GM23248 (cell line): ENCODE results near the gene USP24. TPM values are rescaled to one million over a fixed set of nuclear protein-coding genes. Genes with fewer than 3 reads are reported as not detected.

ENCODE experiments used
- DNase-seq: peaks from one replicate; pipeline ENCODE4 v3.0.0-alpha.2; 2015
- H2AFZ ChIP-seq: fragments of 200-600 bp; sonication (generic); 2 replicates; pipeline ENCODE4 v1.6.1; 2016; ENCODE audit warnings: antibody characterized with exemption
- H3F3A ChIP-seq: fragments of 200-600 bp; sonication (generic); 2 replicates; pipeline ENCODE4 v1.6.1; 2016; ENCODE audit warnings: mild to moderate bottlenecking, antibody characterized with exemption, mixed run types; ENCODE audit not compliant: insufficient read depth
- H3K27ac ChIP-seq: fragments of 200-600 bp; sonication (generic); 2 replicates; pipeline ENCODE4 v1.5.1; 2016; ENCODE audit warnings: mild to moderate bottlenecking
- H3K27me3 ChIP-seq: fragments of 200-600 bp; sonication (generic); replicated peaks from 2 replicates; pipeline ENCODE4 v1.6.1; 2016; ENCODE audit warnings: mild to moderate bottlenecking; ENCODE audit not compliant: insufficient read depth
- H3K36me3 ChIP-seq: fragments of 200-600 bp; sonication (generic); 2 replicates; pipeline ENCODE4 v1.6.1; 2016; ENCODE audit warnings: low read depth, mild to moderate bottlenecking
- H3K4me1 ChIP-seq: fragments of 200-600 bp; sonication (generic); 2 replicates; pipeline ENCODE4 v1.6.1; 2016; ENCODE audit warnings: mild to moderate bottlenecking; ENCODE audit not compliant: insufficient read depth
- H3K4me2 ChIP-seq: fragments of 200-600 bp; sonication (generic); one replicate; pipeline ENCODE4 v1.6.1; 2016; ENCODE audit warnings: mild to moderate bottlenecking; ENCODE audit not compliant: unreplicated experiment
- H3K4me3 ChIP-seq: fragments of 200-600 bp; sonication (generic); 2 replicates; pipeline ENCODE4 v1.5.1; 2016; ENCODE audit warnings: mild to moderate bottlenecking
- H3K79me2 ChIP-seq: fragments of 200-600 bp; sonication (generic); 2 replicates; pipeline ENCODE4 v1.6.1; 2016; ENCODE audit warnings: mild to moderate bottlenecking; ENCODE audit not compliant: insufficient read depth
- H3K9ac ChIP-seq: fragments of 200-600 bp; sonication (generic); 2 replicates; pipeline ENCODE4 v1.6.1; 2016; ENCODE audit warnings: mild to moderate bottlenecking
- H3K9me2 ChIP-seq: fragments of 200-600 bp; sonication (generic); 2 replicates; pipeline ENCODE4 v1.6.1; 2016; ENCODE audit warnings: mixed run types, mild to moderate bottlenecking, moderate library complexity; ENCODE audit not compliant: insufficient read depth
- H3K9me3 ChIP-seq: fragments of 200-600 bp; sonication (generic); one replicate; pipeline ENCODE4 v1.6.1; 2017; ENCODE audit warnings: low read depth
- H4K20me1 ChIP-seq: fragments of 200-600 bp; sonication (generic); 2 replicates; pipeline ENCODE4 v1.6.0; 2016; ENCODE audit not compliant: insufficient read depth
- EZH2 ChIP-seq: fragments of 200-600 bp; sonication (generic); IDR thresholded peaks from 2 replicates; pipeline ENCODE4 v1.6.1; 2018; ENCODE audit warnings: antibody characterized with exemption, mild to moderate bottlenecking; ENCODE audit not compliant: insufficient read depth, poor library complexity, severe bottlenecking
- EZH2phosphoT487 ChIP-seq: fragments of 200-600 bp; sonication (generic); IDR thresholded peaks from 2 replicates; pipeline ENCODE4 v1.6.1; 2018; ENCODE audit warnings: antibody characterized with exemption, moderate library complexity, mild to moderate bottlenecking, low read depth; ENCODE audit not compliant: insufficient read depth
- WGBS, 2 experiments: methylation state at CpG; one replicate each; pipeline ENCODE4 v1.1.6; 2015 to 2017; ENCODE audit warnings: low lambda C conversion rate in 2 of 2, low coverage in 1 of 2; ENCODE audit errors: missing lambda C conversion rate in 2 of 2; 5-methylcytosine and 5-hydroxymethylcytosine counted together
- in situ Hi-C: fragments of 300-500 bp; cut with MboI; formaldehyde crosslinking; loops from 2 replicates; pipeline ENCODE4 v1.15.0; 2020
- polyA plus RNA-seq: library from polyadenylated mRNA; unstranded; fragments of >200 nt; fragmentation: Nextera tagmentation; extraction: Ambion mirVana; gene quantifications from 2 replicates; pipeline ENCODE4 v1.2.1, GENCODE V29; 2016
- total RNA-seq: library from RNA; depleted of rRNA; stranded (reverse); fragments of >200 nt; shearing (Covaris generic); gene quantifications from 2 replicates; pipeline ENCODE4 v1.2.3, GENCODE V29; 2014

USP24 gene
- total and polyA plus RNA-seq, 2 experiments from 2014 or later = 3.3 to 16.3 TPM

- TF ChIP-seq EZH2phosphoT487 (no peak), EZH2 (no peak)
- WGBS, 2 experiments = 69 to 73% methylated on average over 4 of the region's 4 CpGs
- no peak overlapping the region for H3K4me3 ChIP-seq
- H3K36me3 ChIP-seq = no peaks in the 10 kb centered on the region
- peaks cover 8% of the 10 kb centered on the region; the same call in 1 of the 2 replicates for H4K20me1 ChIP-seq
- H3K9me3 ChIP-seq = no peaks in the 10 kb centered on the region
- peak overlapping the region; percentile 44 for H3K4me2 ChIP-seq
- no peaks in the 10 kb centered on the region for H3K9me2 ChIP-seq
- peaks cover 96% of the 10 kb centered on the region for H3K79me2 ChIP-seq
- 0 out of 2 replicates have a peak, but pooled peaks cover 7% of the 10 kb centered on the region for H3F3A ChIP-seq
- no peak overlapping the region for H3K27ac ChIP-seq
- DNase-seq = no peak
- no peak overlapping the region for H2AFZ ChIP-seq
- H3K27me3 ChIP-seq = no peaks in the 10 kb centered on the region
- in situ Hi-C loops = no loop called here
- peaks cover 42% of the 10 kb centered on the region for H3K4me1 ChIP-seq
- H3K9ac ChIP-seq = no peak overlapping the region
These were observed 4.0 kb downstream of the USP24 start for GRCh38 chr1:55210990-55211801.

DNA sequence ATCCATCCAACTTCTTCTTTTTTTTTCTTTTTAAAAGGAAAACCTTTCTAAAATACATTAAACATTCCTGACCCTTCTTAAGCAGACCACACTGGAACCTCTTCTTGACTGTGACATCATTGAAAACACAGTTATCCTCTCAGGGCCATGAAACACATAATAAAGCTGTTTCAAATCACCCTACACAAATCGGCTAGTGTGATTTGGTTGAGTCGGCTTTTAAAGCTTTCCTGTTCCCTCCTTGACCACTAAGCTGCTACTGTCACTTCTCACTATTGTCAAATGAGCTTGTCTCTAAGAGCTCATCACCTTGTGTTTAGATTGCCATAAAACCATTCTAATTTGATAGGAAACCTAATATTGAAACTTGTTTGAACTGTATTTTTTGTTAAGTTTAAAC is 5.9 kb downstream of the USP24 start:
- no peaks in the 10 kb centered on the region for H3K9me2 ChIP-seq
- H3K27ac ChIP-seq = no peak overlapping the region
- peaks cover 100% of the 10 kb centered on the region for H3K79me2 ChIP-seq
- no peaks in the 10 kb centered on the region for H3K27me3 ChIP-seq
- in situ Hi-C loops = no loop called here
- no peaks in the 10 kb centered on the region for H3K36me3 ChIP-seq
- H2AFZ ChIP-seq = no peak overlapping the region
- H3K4me3 ChIP-seq = no peak overlapping the region
- H3F3A ChIP-seq = 0 out of 2 replicates have a peak, but pooled peaks cover 3% of the 10 kb centered on the region
- H3K4me1 ChIP-seq = peaks cover 48% of the 10 kb centered on the region
- H3K4me2 ChIP-seq = no peak overlapping the region
- peak; percentile 24 for DNase-seq
- H3K9me3 ChIP-seq = no peaks in the 10 kb centered on the region
- 5 to 8% methylated on average over 2 of the region's 2 CpGs for WGBS, 2 experiments
- TF ChIP-seq EZH2 (no peak), EZH2phosphoT487 (no peak)
- H3K9ac ChIP-seq = no peak overlapping the region
- peaks cover 16% of the 10 kb centered on the region; the same call in 1 of the 2 replicates for H4K20me1 ChIP-seq

DNA sequence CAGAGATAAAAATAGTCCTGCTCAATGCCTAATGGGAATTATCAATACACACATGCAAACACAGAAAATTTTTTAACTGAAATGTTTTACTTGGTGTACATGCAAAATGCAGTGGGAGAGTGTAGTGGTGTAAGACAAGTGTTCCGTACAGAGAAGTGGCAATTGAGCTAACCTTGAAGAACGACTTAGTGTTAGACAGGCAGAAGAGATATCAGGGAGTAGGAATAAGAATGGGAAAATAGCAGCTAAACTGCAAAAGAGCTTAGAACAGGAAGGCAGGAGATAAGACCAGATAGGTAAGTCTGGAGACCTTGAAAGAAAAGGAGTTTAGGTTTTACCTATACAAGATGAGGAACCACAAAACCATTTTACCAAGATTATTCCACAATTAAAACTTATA is 9.0 kb downstream of the USP24 start:
- no peak overlapping the region for H2AFZ ChIP-seq
- H3K4me2 ChIP-seq = no peak overlapping the region
- no peak overlapping the region for H3K27ac ChIP-seq
- no peak overlapping the region for H3K9ac ChIP-seq
- H3K36me3 ChIP-seq = no peaks in the 10 kb centered on the region
- H3F3A ChIP-seq = 0 out of 2 replicates have a peak, but pooled peaks cover 3% of the 10 kb centered on the region
- H3K9me3 ChIP-seq = no peaks in the 10 kb centered on the region
- WGBS, 2 experiments = 63 to 70% methylated on average over 2 of the region's 2 CpGs
- H3K79me2 ChIP-seq = peaks cover 99% of the 10 kb centered on the region
- no peak for DNase-seq
- in situ Hi-C loops = no loop called here
- TF ChIP-seq EZH2phosphoT487 (no peak), EZH2 (no peak)
- H4K20me1 ChIP-seq = peaks cover 18% of the 10 kb centered on the region; the same call in 1 of the 2 replicates
- no peaks in the 10 kb centered on the region for H3K9me2 ChIP-seq
- H3K4me3 ChIP-seq = no peak overlapping the region
- H3K4me1 ChIP-seq = peaks cover 36% of the 10 kb centered on the region
- H3K27me3 ChIP-seq = no peaks in the 10 kb centered on the region

DNA sequence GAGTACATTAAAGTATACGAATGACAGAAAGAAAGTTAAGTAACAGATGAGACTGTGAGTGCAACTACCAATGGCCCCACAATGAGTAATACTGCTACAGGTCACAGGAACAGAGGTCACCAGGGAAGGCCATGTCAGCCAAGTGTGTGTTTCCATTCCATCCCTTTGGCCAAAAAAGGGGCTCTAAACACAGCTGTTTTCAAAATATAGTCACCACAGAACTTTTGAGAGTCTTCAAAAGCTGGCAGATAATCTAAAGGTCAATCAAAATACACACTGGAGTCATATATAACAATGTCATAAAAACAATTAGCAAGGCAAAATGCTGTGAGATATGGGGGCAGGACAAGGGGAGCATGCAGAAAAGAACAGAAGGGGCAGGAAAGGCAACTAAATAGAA is 10.2 kb downstream of the USP24 start:
- peaks cover 17% of the 10 kb centered on the region; the same call in 1 of the 2 replicates for H4K20me1 ChIP-seq
- peak overlapping the region; percentile 24 for H3K4me2 ChIP-seq
- no peak overlapping the region for H3K27ac ChIP-seq
- no peaks in the 10 kb centered on the region for H3K27me3 ChIP-seq
- 0 out of 2 replicates have a peak, but pooled peaks cover 3% of the 10 kb centered on the region for H3F3A ChIP-seq
- 48 to 50% methylated on average over 1 of the region's 1 CpG for WGBS, 2 experiments
- TF ChIP-seq EZH2 = no peak
- TF ChIP-seq EZH2phosphoT487 = no peak
- H3K4me1 ChIP-seq = peaks cover 29% of the 10 kb centered on the region
- no peaks in the 10 kb centered on the region for H3K9me3 ChIP-seq
- H3K79me2 ChIP-seq = peaks cover 99% of the 10 kb centered on the region
- no peak overlapping the region for H3K4me3 ChIP-seq
- no peaks in the 10 kb centered on the region for H3K36me3 ChIP-seq
- in situ Hi-C loops = no loop called here
- H3K9ac ChIP-seq = no peak overlapping the region
- H2AFZ ChIP-seq = no peak overlapping the region
- no peak for DNase-seq
- no peaks in the 10 kb centered on the region for H3K9me2 ChIP-seq
